ENCODE measurements around the gene SEZ6.

DNA sequence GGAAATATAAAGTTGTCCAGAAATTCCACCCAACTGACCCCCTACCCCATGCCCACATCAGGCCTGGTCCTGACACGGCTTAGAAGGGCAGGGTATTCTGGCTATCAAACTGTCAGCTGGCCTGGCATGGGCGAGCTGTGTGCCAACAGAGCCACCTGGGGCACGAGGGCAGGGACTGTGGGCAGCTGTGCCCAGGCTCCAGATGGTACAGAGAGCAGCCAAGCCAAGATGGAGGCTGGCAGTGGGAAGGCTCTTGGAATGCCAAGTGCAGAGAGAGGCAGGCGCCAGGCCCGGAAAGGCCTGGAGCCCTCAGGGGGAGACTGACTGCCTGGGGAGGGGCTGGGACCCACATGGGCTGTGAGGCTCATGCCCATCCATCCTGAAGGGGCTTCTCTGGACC lies 30.2 kb downstream of the SEZ6 start:
- no peak for TF ChIP-seq POLR2A (IDR thresholded peaks at IDR 0.05)
- TF ChIP-seq, protein P1, sequence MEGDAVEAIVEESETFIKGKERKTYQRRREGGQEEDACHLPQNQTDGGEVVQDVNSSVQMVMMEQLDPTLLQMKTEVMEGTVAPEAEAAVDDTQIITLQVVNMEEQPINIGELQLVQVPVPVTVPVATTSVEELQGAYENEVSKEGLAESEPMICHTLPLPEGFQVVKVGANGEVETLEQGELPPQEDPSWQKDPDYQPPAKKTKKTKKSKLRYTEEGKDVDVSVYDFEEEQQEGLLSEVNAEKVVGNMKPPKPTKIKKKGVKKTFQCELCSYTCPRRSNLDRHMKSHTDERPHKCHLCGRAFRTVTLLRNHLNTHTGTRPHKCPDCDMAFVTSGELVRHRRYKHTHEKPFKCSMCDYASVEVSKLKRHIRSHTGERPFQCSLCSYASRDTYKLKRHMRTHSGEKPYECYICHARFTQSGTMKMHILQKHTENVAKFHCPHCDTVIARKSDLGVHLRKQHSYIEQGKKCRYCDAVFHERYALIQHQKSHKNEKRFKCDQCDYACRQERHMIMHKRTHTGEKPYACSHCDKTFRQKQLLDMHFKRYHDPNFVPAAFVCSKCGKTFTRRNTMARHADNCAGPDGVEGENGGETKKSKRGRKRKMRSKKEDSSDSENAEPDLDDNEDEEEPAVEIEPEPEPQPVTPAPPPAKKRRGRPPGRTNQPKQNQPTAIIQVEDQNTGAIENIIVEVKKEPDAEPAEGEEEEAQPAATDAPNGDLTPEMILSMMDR (IDR thresholded peaks at IDR 0.05), result no peak
